ENCODE data around the gene ABO. TPM values are rescaled to one million over a fixed set of nuclear protein-coding genes. Genes with fewer than 3 reads are reported as not detected.

The ABO gene
- total RNA-seq, 1 donor from 2014 or later: 2.5 TPM

- no peak for DNase-seq (ENCODE audit: low read depth)
- no peak for TF ChIP-seq CTCF (conservative IDR thresholded peaks at IDR 0.05; ENCODE audit: low read depth, low read length)
- H3K4me3 ChIP-seq (ENCODE audit: low read depth, low read length): no peak overlapping the region
These were observed 25.7 kb downstream of the ABO start for GRCh38 chr9:133249337-133249736.

GRCh38 chr9:133248726-133249295 lies 26.2 kb downstream of the ABO start:
- DNase-seq (ENCODE audit: low read depth): no peak
- TF ChIP-seq CTCF (conservative IDR thresholded peaks at IDR 0.05; ENCODE audit: low read depth, low read length): no peak

GRCh38 chr9:133247632-133248031 lies 27.4 kb downstream of the ABO start:
- H3K4me3 ChIP-seq (ENCODE audit: low read depth, low read length): no peak overlapping the region
- DNase-seq (ENCODE audit: low read depth): no peak
- TF ChIP-seq CTCF (conservative IDR thresholded peaks at IDR 0.05; ENCODE audit: low read depth, low read length): no peak

More at GRCh38 chr9:133248726-133249295, 26.2 kb downstream of the ABO start:
- no peak overlapping the region for H3K4me3 ChIP-seq (ENCODE audit: low read depth, low read length)

- DNase-seq (ENCODE audit: low read depth): no peak
- TF ChIP-seq CTCF (conservative IDR thresholded peaks at IDR 0.05; ENCODE audit: low read depth, low read length): no peak
- H3K4me3 ChIP-seq (ENCODE audit: low read depth, low read length): no peak overlapping the region
These were observed 28.0 kb downstream of the ABO start for GRCh38 chr9:133246991-133247390.

- no peak for TF ChIP-seq CTCF (conservative IDR thresholded peaks at IDR 0.05; ENCODE audit: low read depth, low read length)
- DNase-seq (ENCODE audit: low read depth): no peak
- no peak overlapping the region for H3K4me3 ChIP-seq (ENCODE audit: low read depth, low read length)
These were observed 28.4 kb downstream of the ABO start for GRCh38 chr9:133246562-133246961.

- no peak for TF ChIP-seq CTCF (conservative IDR thresholded peaks at IDR 0.05; ENCODE audit: low read depth, low read length)
- no peak overlapping the region for H3K4me3 ChIP-seq (ENCODE audit: low read depth, low read length)
- no peak for DNase-seq (ENCODE audit: low read depth)
These were observed 32.0 kb downstream of the ABO start for GRCh38 chr9:133242991-133243390.

- no peak for TF ChIP-seq CTCF (conservative IDR thresholded peaks at IDR 0.05; ENCODE audit: low read depth, low read length)
- H3K4me3 ChIP-seq (ENCODE audit: low read depth, low read length): no peak overlapping the region
- DNase-seq (ENCODE audit: low read depth): no peak
These were observed 32.8 kb downstream of the ABO start for GRCh38 chr9:133242241-133242640.

Measured in epithelial cell of proximal tubule (primary cell).